Sciatic nerve (tissue), 2 donors: ENCODE measurements around the gene CT45A1. TPM values are rescaled to one million over a fixed set of nuclear protein-coding genes. Genes with fewer than 3 reads are reported as not detected.
"Not testable (repeated sequence)": the region's sequence is repeated elsewhere in the genome, so short reads cannot be mapped to it uniquely, and the experiment has no call there.

Source experiments
- ATAC-seq: fragments of 200-7000 bp; cut with Tn5 transposase; one replicate; pipeline ENCODE4 v1.9.1; 2020; ENCODE audit warnings: mild to moderate bottlenecking, moderate library complexity
- DNase-seq: peaks from one replicate; pipeline ENCODE4 v3.0.0-alpha.2; 2020; ENCODE audit warnings: low spot score
- intact Hi-C: fragments of 100-400 bp; cut with DNase I; formaldehyde crosslinking; loops from one replicate; pipeline ENCODE4 v1.14.2; 2022
- total RNA-seq: library from RNA; stranded (reverse); fragmentation: NEBNext Ultra II Directional; extraction: Animal tissue kit (Norgen Biotek cat#: 25700); gene quantifications from one replicate; pipeline ENCODE4 v1.2.1, GENCODE V29; 2021
- donor health status: DM: no; HTN: no; CAD: no.
- donor health status: DM: no; HTN: no; CAD: no.

CT45A1 gene, protein sequence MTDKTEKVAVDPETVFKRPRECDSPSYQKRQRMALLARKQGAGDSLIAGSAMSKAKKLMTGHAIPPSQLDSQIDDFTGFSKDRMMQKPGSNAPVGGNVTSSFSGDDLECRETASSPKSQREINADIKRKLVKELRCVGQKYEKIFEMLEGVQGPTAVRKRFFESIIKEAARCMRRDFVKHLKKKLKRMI
- total RNA-seq: not detected

DNA sequence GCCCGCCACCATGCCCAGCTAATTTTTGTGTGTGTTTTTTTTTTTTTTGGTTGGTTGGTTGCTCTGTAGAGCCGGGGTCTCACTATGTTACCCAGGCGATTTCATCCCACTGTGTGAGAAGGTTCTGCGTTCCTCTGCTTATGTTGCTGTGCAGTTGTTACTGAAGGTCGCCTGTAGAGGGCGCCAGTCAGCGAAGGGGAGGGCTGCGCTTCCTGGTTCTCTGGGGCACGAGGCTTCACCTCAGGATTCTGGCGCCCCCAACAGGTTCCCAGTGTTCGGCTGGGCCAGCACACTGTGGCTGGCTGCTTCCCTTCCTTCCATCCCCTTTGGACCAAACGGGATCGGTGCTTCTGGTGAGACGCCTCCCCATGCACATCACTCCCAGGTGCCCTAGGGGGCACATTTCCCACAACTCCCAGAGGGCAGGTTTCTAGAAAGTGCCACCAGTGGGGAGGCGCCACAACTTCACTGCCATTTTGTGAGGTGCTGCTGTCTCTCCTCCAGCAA is at the start of gene CT45A1:
TSS of gene CT45A1 (plus strand) at position 457 of the 507 bp plus-strand sequence. CDS start 5,302 bp downstream, outside the sequence.
- ATAC-seq, DNase-seq, intact Hi-C loops: not testable (repeated sequence)

DNA sequence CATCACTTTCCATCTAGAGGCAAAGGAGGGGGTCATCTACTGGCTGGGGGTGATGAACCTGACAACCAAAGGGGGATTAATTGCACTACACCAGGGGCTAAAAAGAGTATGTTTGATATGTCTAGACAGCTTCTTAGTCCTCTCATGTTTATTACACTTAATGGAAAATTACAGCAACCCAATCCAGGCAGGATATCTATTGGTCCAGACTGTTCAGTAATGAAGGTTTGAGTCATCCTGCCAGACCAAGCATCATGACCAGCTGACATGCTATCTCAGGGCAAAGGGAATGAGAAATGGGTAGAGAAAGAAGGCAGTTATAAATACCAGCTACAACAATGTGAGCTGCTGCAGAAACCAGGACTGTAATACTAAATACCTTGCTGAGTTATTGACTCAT is 40.5 kb upstream of the CT45A1 start:
- intact Hi-C loops: not testable (repeated sequence)

DNA sequence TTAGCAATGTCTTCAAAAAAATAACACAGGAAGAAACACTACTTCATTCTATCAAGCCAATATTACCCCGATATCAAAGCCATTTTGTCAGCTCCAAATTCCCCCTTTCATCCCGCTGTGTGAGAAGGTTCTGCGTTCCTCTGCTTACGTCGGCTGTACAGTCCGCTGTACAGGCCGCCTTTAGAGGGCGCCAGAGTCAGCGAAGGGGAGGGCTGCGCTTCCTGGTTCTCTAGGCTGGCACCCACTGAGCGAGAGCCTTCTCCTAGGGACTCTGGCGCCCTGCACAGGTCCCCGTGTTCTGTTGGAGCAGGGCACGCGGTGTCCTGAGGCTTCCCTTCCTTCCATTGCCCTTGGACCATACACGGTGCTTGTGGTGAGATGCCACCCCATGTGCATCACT is 25.3 kb upstream of the CT45A1 start:
- no peak for DNase-seq
- intact Hi-C loops: no loop called here
- ATAC-seq: no peak

More for the DNA sequence above, 40.5 kb upstream of the CT45A1 start:
- not testable (repeated sequence) for DNase-seq, ATAC-seq

DNA sequence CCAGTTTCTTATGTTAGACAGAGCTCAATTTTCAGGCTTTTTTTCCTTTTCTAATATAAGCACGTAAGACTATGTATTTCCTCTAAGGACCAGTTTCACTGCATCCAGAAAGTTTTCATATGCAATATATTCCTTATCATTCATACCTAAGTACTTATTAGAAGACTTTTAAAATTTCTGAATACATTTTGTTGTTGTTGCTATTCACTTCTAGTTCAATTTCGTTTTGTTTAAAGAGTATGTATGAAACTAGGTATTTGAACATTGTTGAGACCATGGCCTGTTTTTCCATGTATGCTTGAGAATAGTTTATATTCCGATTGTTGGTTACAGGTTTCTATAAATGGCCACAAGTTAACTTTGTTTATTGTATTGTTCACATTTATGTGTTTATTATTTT is 18.0 kb upstream of the CT45A1 start:
- ATAC-seq: no peak

DNA sequence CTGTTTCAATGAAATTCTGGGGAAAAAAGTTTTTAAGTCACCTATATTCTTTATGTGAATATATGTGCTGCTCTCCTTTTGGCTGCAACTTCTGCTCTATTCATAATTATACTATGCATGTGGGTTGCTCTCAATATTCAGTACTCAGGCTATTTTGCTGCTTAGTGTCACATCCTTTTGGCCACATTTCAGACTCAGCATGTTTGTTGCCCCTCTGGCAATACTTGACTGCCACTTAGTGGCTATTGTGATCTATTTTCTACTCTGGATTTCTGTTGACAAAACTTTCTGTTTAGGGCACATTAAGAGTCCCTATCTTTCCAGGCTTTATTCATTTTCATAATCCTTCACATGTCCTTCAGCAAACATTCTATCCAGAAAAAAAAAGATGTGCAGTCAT is 15.8 kb upstream of the CT45A1 start:
- DNase-seq (no peak), ATAC-seq (no peak)
- intact Hi-C loops: no loop called here

More for the DNA sequence above, 18.0 kb upstream of the CT45A1 start:
- intact Hi-C loops: no loop called here
- DNase-seq: no peak

DNA sequence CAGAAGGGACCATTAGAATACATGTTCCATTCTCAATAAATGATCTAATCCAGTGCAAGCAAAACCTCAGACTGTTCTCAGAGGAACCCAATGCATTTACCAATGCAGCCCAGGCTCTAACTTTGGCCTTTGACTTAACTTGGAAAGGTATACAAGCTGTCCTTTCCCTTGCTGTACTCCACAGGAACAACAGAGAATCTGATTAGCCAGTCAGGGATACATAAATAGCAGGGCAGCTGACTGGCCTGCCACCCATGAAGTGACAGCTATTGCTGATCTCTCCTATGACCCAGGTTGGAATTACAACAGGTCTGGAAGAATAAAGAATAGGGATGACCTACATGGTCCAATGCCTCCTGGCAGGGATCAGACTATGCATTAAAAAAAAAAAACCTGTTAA is 14.5 kb upstream of the CT45A1 start:
- intact Hi-C loops: no loop called here
- no peak for ATAC-seq
- DNase-seq: no peak

DNA sequence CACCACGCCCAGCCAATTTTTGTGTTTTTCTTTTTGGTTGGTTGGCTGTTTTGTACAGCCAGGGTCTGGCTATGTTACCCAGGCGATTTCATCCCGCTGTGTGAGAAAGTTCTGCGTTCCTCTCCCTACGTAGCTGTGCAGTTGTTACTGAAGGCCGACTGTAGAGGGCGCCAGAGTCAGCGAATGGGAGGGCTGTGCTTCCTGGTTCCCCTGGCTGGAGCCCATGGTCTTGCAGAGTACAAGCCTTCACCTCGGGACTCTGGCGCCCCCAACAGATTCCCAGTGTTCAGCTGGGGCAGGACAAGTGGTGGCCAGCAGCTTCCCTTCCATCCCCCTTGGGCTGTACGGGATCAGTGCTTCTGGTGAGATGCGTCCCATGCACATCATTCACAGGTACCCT is 5.6 kb upstream of the CT45A1 start:
- intact Hi-C loops: no loop called here
- ATAC-seq (no peak), DNase-seq (no peak)

DNA sequence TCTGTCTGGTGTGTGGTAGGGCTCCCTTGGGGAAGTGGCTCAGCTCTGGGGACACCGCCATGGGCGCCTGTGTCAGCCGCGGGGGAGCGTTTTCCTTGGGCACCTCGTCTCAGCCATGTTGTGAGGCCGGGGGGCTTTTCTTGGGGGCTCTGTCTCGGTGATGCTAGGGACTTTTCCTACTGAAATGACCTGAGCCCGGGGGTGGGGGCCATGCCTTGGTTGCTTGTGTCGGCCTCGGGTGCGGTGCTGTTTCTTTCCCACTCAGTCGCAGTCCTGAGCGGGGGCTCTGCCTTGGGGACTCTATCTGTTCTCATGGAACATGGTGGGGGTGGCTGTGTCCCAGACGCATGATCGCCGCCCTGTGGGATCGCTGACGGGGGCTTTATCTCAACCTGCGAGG is 356 bp downstream of the CT45A1 start:
- no peak for ATAC-seq
- intact Hi-C loops: no loop called here

DNA sequence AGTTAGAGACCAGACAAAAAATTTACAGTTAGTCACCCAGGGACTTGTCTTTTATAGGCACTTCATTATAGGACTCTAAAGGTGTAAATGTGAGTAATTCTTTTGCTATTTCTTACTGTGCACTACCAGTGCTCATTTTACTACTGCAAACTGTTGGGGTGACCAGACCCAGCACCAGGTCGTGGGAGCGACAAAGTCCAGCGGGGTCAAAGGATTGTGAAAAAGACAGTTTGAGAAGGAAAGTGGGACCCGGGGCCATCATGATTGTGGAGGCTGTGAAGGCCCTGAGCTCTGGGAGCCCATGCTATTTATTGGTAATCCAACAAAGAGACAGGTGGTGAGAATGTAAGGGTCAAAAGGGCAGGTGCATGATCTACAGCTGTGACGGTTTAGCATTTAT is 21.2 kb downstream of the CT45A1 start:
- intact Hi-C loops, DNase-seq: not testable (repeated sequence)

More for the DNA sequence above, 356 bp downstream of the CT45A1 start:
- DNase-seq: no peak

DNA sequence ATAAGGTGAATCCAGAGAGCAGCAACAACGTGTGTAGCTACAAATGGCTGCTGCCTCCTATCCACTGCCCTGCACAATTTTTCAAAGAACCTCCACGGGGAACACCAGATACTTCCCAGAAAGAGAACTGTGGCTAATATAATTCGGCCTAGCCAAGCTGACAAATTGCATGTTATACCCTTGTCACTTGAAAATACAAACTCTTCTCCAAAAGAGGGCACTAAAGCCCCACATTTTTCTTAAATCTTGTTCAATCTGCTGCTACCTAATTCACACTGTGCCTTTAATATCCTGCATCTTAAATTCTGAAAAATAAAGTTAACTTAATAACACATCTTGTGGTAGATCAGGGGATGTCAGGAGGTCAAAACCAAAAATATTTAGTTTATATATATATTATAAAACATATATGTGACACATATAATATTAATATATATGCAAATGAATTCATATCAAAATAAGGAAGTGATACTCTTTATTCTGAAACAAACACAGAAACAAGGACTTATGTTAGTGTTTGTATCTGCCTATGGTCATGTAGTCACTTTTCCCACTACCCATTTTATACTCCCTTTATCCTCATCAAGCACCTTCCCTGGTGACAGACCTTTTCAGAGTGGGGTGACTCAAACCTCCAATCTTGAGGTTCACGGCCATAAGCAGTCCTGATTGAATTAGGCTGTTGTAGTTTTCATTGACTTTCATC is 24.1 kb downstream of the CT45A1 start:
- no peak for DNase-seq
- intact Hi-C loops: no loop called here
- ATAC-seq: no peak

More for the DNA sequence above, 21.2 kb downstream of the CT45A1 start:
- not testable (repeated sequence) for ATAC-seq

DNA sequence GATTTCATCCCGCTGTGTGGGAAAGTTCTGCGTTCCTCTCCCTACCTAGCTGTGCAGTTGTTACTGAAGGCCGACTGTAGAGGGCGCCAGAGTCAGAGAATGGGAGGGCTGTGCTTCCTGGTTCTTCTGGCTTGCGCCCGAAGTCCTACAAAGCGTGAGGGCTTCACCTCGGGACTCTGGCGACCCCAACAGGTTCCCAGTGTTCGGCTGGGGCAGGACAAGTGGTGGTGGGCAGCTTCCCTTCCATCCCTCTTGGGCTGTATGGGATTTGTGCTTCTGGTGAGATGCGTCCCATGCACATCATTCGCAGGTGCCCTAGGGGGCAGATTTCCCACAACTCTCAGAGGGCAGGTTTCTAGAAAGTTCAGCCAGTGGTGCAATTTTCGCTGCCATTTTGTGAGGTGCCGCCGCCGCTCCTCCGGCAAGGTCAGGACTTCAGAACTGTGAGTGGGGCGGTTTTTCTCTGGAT is 27.3 kb downstream of the CT45A1 start:
- intact Hi-C loops: no loop called here
- DNase-seq (no peak), ATAC-seq (no peak)

DNA sequence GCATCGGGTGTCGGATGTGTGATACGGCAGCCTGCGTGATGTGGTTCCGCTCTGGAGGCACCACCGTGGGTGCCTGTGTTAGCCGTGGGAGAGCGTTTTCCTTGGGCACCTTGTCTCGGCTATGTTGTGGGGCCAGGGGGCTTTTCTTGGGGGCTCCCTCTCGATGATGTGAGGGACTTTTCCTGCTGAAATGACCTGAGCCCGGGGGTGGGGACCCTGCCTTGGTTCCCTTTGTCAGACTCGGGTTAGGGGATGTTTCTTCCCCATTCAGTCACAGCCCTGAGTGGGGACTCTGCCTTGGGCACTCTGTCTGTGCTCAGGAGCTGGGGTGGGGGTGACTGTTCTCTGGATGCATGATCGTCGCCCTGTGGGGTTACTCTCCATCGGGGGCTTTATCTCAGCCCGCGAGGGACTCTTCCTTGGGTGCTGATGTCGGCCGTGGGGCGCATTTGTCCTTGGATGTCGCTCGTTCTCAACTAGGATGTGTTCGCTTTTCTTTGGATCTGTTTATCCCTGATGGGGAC is 27.8 kb downstream of the CT45A1 start:
- DNase-seq: no peak
- intact Hi-C loops: no loop called here
- ATAC-seq: no peak

DNA sequence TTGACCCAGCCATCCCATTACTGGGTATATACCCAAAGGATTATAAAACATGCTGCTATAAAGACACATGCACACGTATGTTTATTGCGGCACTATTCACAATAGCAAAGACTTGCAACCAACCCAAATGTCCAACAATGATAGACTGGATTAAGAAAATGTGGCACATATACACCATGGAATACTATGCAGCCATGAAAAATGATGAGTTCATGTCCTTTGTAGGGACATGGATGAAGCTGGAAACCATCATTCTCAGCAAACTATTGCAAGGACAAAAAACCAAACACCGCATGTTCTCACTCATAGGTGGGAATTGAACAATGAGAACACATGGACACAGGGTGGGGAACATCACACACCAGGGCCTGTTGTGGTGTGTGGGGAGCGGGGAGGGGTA is 31.3 kb downstream of the CT45A1 start:
- intact Hi-C loops, ATAC-seq, DNase-seq: not testable (repeated sequence)

DNA sequence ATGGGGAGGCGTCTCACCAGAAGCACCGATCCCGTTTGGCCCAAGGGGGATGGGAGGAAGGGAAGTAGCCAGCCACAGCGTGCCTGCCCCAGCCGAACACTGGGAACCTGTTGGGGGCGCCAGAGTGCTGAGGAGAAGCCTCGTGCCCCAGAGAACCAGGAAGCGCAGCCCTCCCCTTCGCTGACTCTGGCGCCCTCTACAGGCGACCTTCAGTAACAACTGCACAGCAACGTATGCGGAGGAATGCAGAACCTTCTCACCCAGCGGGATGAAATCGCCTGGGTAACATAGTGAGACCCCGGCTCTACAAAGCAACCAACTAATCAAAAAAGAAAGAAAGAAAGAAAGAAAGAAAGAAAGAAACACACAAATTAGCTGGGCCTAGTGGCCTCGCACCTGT is 54.7 kb downstream of the CT45A1 start, which contains the start of gene CT45A3:
TSS of gene CT45A3 (minus strand) at position 101 of the 400 bp plus-strand sequence. CDS start 3,747 bp downstream, outside the sequence.
- intact Hi-C loops, ATAC-seq: not testable (repeated sequence)

More for the DNA sequence above, 54.7 kb downstream of the CT45A1 start, which contains the start of gene CT45A3:
- DNase-seq: not testable (repeated sequence)

Other genes with a start within 250 kb of the CT45A1 start
- 11.8 TPM for gene INTS6L, start 193.0 kb upstream of the CT45A1 start, total RNA-seq
- not detected for gene CT45A3, start 54.6 kb downstream of the CT45A1 start, total RNA-seq
- gene CT45A5, start 71.9 kb downstream of the CT45A1 start, total RNA-seq: not detected
- not detected for gene CT45A6, start 89.1 kb downstream of the CT45A1 start, total RNA-seq
- not detected for gene CT45A2, start 106.4 kb downstream of the CT45A1 start, total RNA-seq
- not detected for gene CT45A7, start 123.6 kb downstream of the CT45A1 start, total RNA-seq
- gene CT45A8, start 140.9 kb downstream of the CT45A1 start, total RNA-seq: not detected
- gene CT45A9, start 158.2 kb downstream of the CT45A1 start, total RNA-seq: not detected
- gene CT45A10, start 179.8 kb downstream of the CT45A1 start, total RNA-seq: not detected
- gene SAGE1, start 180.1 kb downstream of the CT45A1 start, total RNA-seq: not detected